B cell (primary cell): ENCODE results near the gene THSD7B. TPM values are rescaled to one million over a fixed set of nuclear protein-coding genes. Genes with fewer than 3 reads are reported as not detected.

Source experiments
- ATAC-seq: fragments of 200-7000 bp; cut with Tn5 transposase; one replicate; pipeline ENCODE4 v1.10.0; 2021; ENCODE audit warnings: low read depth, mild to moderate bottlenecking, moderate number of reproducible peaks, moderate library complexity
- CTCF ChIA-PET: fragments of 350-600 bp; sonication (Branson Sonifier 250); formaldehyde crosslinking; loops from one replicate; lab custom pipeline; 2021; ENCODE audit warnings: antibody characterized with exemption, inconsistent platforms; lab: Charles Lee
- POLR2A ChIA-PET: fragments of 350-600 bp; sonication (Branson Sonifier 250); formaldehyde crosslinking; loops from one replicate; lab custom pipeline; 2021; ENCODE audit warnings: antibody characterized with exemption; lab: Charles Lee
- DNase-seq: peaks from one replicate; pipeline ENCODE4 v3.0.0; 2013
- H2AFZ ChIP-seq: 2 replicates; pipeline ENCODE4 v1.6.1; 2012; ENCODE audit warnings: mild to moderate bottlenecking, low read depth, low read length; ENCODE audit not compliant: insufficient read depth, poor library complexity, severe bottlenecking
- H3K27ac ChIP-seq, 2 donors: 1 replicate in 1 of 2; 2 replicates in 1 of 2; pipeline ENCODE4 v1.5.1; 2012 to 2013; ENCODE audit warnings: low read length in 2 of 2, mild to moderate bottlenecking in 2 of 2, moderate library complexity in 1 of 2
- H3K27me3 ChIP-seq, 4 experiments: fragments of 200-600 bp in 1 of 4; sonication (generic) in 1 of 4; replicated peaks in 1 of 4; 1 replicate in 2 of 4; 2 replicates in 2 of 4; pipeline versions ENCODE4 v1.6.1 to v1.7.0; 2013 to 2016; ENCODE audit warnings: low read length in 3 of 4, mild to moderate bottlenecking in 2 of 4, mixed read lengths in 1 of 4, moderate library complexity in 1 of 4; ENCODE audit not compliant: insufficient read depth in 4 of 4, control insufficient read depth in 3 of 4; ENCODE audit errors: control extremely low read depth in 1 of 4
- H3K36me3 ChIP-seq, 2 experiments: replicated peaks in 1 of 2; 1 replicate in 1 of 2; 2 replicates in 1 of 2; pipeline versions ENCODE4 v1.6.1 to v1.7.1; 2013; ENCODE audit warnings: low read length in 1 of 2; ENCODE audit not compliant: insufficient read depth in 2 of 2, control insufficient read depth in 1 of 2; ENCODE audit errors: control extremely low read depth in 1 of 2, extremely low read depth in 1 of 2
- H3K4me1 ChIP-seq, 2 donors: fragments of 200-600 bp in 1 of 2; sonication (generic) in 1 of 2; 1 replicate in 1 of 2; 2 replicates in 1 of 2; pipeline versions ENCODE4 v1.5.1 to v1.6.1; 2013 to 2017; ENCODE audit warnings: low read length in 2 of 2; ENCODE audit not compliant: control insufficient read depth in 2 of 2, insufficient read depth in 2 of 2
- H3K4me2 ChIP-seq: replicated peaks from 2 replicates; pipeline ENCODE3; 2012; ENCODE audit warnings: mild to moderate bottlenecking, low read depth, low read length; ENCODE audit not compliant: poor library complexity, severe bottlenecking
- H3K4me3 ChIP-seq, 5 experiments: fragments of 200-600 bp in 1 of 5; sonication (generic) in 1 of 5; 1 replicate in 3 of 5; 2 replicates in 2 of 5; pipeline versions ENCODE4 v1.5.1 to v1.7.0; 2011 to 2016; ENCODE audit warnings: low read length in 4 of 5, mild to moderate bottlenecking in 4 of 5, low read depth in 2 of 5, control low read depth in 1 of 5, moderate library complexity in 1 of 5; ENCODE audit not compliant: insufficient read depth in 1 of 5; ENCODE audit errors: control extremely low read depth in 1 of 5, extremely low read depth in 1 of 5
- H3K79me2 ChIP-seq: fragments of 200-600 bp; sonication (generic); one replicate; pipeline ENCODE4 v1.6.0; 2016; ENCODE audit warnings: low read length; ENCODE audit not compliant: control insufficient read depth, insufficient read depth
- H3K9ac ChIP-seq: fragments of 200-600 bp; sonication (generic); 2 replicates; pipeline ENCODE4 v1.6.1; 2017; ENCODE audit warnings: mild to moderate bottlenecking, low read length, moderate library complexity
- H3K9me3 ChIP-seq, 3 donors: one replicate each; pipeline versions ENCODE4 v1.6.1 to v1.7.1; 2013; ENCODE audit warnings: low read length in 2 of 3; ENCODE audit not compliant: control insufficient read depth in 2 of 3, insufficient read depth in 1 of 3; ENCODE audit errors: control extremely low read depth in 1 of 3
- H4K20me1 ChIP-seq: 2 replicates; pipeline ENCODE4 v1.6.0; 2012; ENCODE audit warnings: mild to moderate bottlenecking, low read length; ENCODE audit not compliant: insufficient read depth, control insufficient read depth, poor library complexity, severe bottlenecking
- H3K27ac Mint-ChIP-seq: one replicate; pipeline ENCODE4 v1.8.0; 2021; ENCODE audit warnings: mixed read lengths
- H3K27me3 Mint-ChIP-seq: one replicate; pipeline ENCODE4 v1.8.0; 2021; ENCODE audit warnings: mixed read lengths
- H3K4me1 Mint-ChIP-seq: one replicate; pipeline ENCODE4 v1.8.0; 2021; ENCODE audit warnings: mixed read lengths
- H3K4me3 Mint-ChIP-seq: one replicate; pipeline ENCODE4 v1.8.0; 2021; ENCODE audit warnings: mixed read lengths
- H3K9me3 Mint-ChIP-seq: one replicate; pipeline ENCODE4 v1.8.0; 2022; ENCODE audit warnings: mixed read lengths; ENCODE audit not compliant: insufficient read depth
- CTCF ChIP-seq: fragments of 200-600 bp; IDR thresholded peaks from one replicate; pipeline ENCODE4 v1.8.0; 2022; ENCODE audit warnings: antibody characterized with exemption, mild to moderate bottlenecking
- EZH2 ChIP-seq: IDR thresholded peaks from 2 replicates; pipeline ENCODE4 v1.6.1; 2012; ENCODE audit warnings: borderline replicate concordance, low read depth, mild to moderate bottlenecking, moderate library complexity, low read length; ENCODE audit not compliant: insufficient read depth, poor library complexity, severe bottlenecking
- WGBS: methylation state at CpG from one replicate; pipeline ENCODE4 v1.1.5; 2013; ENCODE audit warnings: missing lambda C conversion rate; ENCODE audit not compliant: insufficient coverage; 5-methylcytosine and 5-hydroxymethylcytosine counted together
- intact Hi-C: fragments of 100-400 bp; cut with micrococcal nuclease; formaldehyde crosslinking; loops from one replicate; pipeline ENCODE4 v1.10.0; 2022
- polyA plus RNA-seq: library from polyadenylated mRNA; depleted of rRNA; stranded (reverse); fragments of >200 nt; gene quantifications from 2 replicates; pipeline ENCODE4 v1.2.3, GENCODE V29; 2012
- total RNA-seq, 2 donors: library from RNA; stranded (reverse); fragments of 120-200 nt in 1 of 2; gene quantifications; 1 replicate in 1 of 2; 2 replicates in 1 of 2; pipeline versions ENCODE4 v1.2.3 to v1.2.4, GENCODE V29; 2013 to 2022

Gene THSD7B
- total and polyA plus RNA-seq, 2 donors (not counting 1 experiment from before 2014, with no cell fraction given) = 0.76 TPM; not detected in 1

DNA sequence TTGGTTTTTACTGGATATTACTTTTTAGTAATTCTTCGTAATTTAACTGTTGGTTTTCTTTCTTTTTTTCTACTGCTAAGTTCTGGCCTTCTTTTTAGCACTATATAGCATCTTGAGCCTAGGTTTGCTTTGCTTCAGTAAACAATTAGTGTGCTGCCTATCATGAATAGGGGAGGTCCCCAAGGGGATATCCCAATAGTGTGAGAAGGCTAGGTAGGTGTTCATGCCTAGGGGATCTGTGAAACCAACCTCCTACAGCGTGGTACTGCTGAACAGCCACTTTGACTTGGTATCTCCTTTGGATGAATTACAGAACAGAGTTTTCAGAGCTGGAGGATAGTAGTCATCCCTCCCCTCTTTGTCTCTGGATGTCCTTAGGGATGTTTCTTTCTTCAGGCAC, 888.7 kb downstream of the THSD7B start:
- no CpG with 5 or more reads among the region's 2 CpGs for WGBS
- H2AFZ ChIP-seq = no peak overlapping the region
- no peaks in the 10 kb centered on the region for H3K79me2 ChIP-seq
- no peak overlapping the region for H3K4me2 ChIP-seq
- H3K27ac ChIP-seq = no peak overlapping the region
- no peaks in the 10 kb centered on the region for H3K4me1 ChIP-seq
- Mint-ChIP-seq H3K9me3 (no peaks in the 10 kb centered on the region), H3K27me3 (no peaks in the 10 kb centered on the region), H3K4me3 (no peak overlapping the region), H3K27ac (no peak overlapping the region), H3K4me1 (no peaks in the 10 kb centered on the region)
- peaks cover 0 to 4% (median 0%) of the 10 kb centered on the region in 3 donors for H3K9me3 ChIP-seq
- ATAC-seq (no peak), DNase-seq (no peak)
- TF ChIP-seq CTCF (no peak), EZH2 (no peak)
- H3K4me3 ChIP-seq = no peak overlapping the region
- intact Hi-C loops = no loop called here
- no peak overlapping the region for H3K9ac ChIP-seq
- no peaks in the 10 kb centered on the region for H3K36me3 ChIP-seq
- H3K27me3 ChIP-seq = no peaks in the 10 kb centered on the region
- ChIA-PET POLR2A (no interaction called here), CTCF (no interaction called here)
- no peaks in the 10 kb centered on the region for H4K20me1 ChIP-seq

DNA sequence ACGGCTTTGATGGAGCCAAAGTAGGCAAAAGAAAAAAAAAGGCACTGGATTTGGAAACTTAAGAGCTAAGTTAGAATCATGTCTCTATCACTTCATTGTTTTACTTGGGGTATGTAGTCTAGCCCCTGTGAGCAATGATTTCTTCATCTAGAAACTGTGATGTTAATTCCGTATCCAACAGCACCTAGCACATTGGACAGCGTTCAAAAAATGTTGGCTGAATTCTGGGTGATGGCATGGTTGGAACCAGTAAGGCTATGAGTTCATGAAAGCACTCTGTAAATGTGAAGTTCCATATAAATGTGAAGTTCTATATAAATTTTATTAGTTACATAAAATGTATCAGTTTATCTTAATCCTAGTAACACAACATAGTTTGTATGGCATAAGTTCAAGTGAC, 890.5 kb downstream of the THSD7B start:
- Histone ChIP-seq H3K9ac (no peak overlapping the region), H3K4me3 (no peak overlapping the region), H3K4me1 (no peaks in the 10 kb centered on the region), H3K27me3 (no peaks in the 10 kb centered on the region), H3K9me3 (no peaks in the 10 kb centered on the region), H2AFZ (no peak overlapping the region), H3K27ac (no peak overlapping the region), H3K36me3 (no peaks in the 10 kb centered on the region), H4K20me1 (no peaks in the 10 kb centered on the region), H3K79me2 (no peaks in the 10 kb centered on the region), H3K4me2 (no peak overlapping the region)
- intact Hi-C loops = no loop called here
- ChIA-PET POLR2A (no interaction called here), CTCF (no interaction called here)
- WGBS = no CpG with 5 or more reads among the region's 3 CpGs
- TF ChIP-seq CTCF (no peak), EZH2 (no peak)
- DNase-seq = no peak
- Mint-ChIP-seq H3K9me3 (no peaks in the 10 kb centered on the region), H3K27me3 (no peaks in the 10 kb centered on the region), H3K4me3 (no peak overlapping the region), H3K27ac (no peak overlapping the region), H3K4me1 (no peaks in the 10 kb centered on the region)
- no peak for ATAC-seq
